ENCODE measurements around the gene PINK1.

DNA sequence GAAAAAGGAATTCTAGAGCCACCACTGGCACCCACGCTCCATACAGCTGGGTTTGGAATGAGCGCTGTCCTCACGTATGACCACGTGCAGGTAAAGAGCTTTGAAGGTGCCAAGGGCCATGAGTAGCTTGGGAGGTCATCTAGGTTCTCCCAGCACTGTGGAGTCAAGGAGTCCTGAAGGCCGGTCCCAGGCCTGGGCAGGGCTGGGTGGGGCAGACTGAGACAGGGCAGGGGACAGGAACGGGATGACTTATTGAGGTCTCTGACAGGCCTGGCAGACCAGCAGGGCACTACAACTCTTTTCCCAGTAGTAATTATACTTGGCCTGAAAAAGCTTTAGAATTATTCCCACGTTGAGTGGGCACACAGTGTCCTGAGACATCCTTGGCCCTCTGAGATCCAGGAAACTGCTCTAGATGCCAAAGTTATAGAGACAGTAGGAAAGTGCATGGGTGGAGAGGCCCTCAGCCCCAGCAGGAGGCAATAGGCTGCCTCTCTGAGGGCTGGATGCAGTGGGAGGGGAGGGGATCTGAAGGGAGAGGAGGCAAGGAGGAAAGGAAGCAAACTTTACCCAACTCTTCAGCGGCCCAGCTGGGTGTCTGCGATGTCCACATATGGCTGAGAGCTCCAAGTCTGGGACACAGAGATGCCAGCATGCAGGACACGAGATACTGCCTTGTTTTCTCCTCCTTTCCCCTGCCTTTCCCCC, 46.2 kb upstream of the PINK1 start:
- TF ChIP-seq, protein P1, sequence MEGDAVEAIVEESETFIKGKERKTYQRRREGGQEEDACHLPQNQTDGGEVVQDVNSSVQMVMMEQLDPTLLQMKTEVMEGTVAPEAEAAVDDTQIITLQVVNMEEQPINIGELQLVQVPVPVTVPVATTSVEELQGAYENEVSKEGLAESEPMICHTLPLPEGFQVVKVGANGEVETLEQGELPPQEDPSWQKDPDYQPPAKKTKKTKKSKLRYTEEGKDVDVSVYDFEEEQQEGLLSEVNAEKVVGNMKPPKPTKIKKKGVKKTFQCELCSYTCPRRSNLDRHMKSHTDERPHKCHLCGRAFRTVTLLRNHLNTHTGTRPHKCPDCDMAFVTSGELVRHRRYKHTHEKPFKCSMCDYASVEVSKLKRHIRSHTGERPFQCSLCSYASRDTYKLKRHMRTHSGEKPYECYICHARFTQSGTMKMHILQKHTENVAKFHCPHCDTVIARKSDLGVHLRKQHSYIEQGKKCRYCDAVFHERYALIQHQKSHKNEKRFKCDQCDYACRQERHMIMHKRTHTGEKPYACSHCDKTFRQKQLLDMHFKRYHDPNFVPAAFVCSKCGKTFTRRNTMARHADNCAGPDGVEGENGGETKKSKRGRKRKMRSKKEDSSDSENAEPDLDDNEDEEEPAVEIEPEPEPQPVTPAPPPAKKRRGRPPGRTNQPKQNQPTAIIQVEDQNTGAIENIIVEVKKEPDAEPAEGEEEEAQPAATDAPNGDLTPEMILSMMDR (IDR thresholded peaks at IDR 0.05): no peak
- no peak for TF ChIP-seq POLR2A (IDR thresholded peaks at IDR 0.05; ENCODE audit: low read depth)
- TF ChIP-seq POLR2AphosphoS5 (IDR thresholded peaks at IDR 0.05): no peak
- TF ChIP-seq EP300 (IDR thresholded peaks at IDR 0.05): no peak
